KBM-7 (cell line): ENCODE measurements around the gene ECHDC3.
"Not testable (repeated sequence)": the region's sequence is repeated elsewhere in the genome, so short reads cannot be mapped to it uniquely, and the experiment has no call there.

Source experiments
- DNase-seq: peaks from one replicate; pipeline ENCODE4 v3.0.0-alpha.2; 2015
- in situ Hi-C: fragments of 300-500 bp; cut with MboI; formaldehyde crosslinking; loops from 2 replicates; pipeline ENCODE4 v1.14.3; 2020; ENCODE audit warnings: low sequenced_read_pairs, low pct_unique_long_range_greater_than_20kb, mixed read lengths

ECHDC3 gene, protein sequence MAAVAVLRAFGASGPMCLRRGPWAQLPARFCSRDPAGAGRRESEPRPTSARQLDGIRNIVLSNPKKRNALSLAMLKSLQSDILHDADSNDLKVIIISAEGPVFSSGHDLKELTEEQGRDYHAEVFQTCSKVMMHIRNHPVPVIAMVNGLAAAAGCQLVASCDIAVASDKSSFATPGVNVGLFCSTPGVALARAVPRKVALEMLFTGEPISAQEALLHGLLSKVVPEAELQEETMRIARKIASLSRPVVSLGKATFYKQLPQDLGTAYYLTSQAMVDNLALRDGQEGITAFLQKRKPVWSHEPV

DNA sequence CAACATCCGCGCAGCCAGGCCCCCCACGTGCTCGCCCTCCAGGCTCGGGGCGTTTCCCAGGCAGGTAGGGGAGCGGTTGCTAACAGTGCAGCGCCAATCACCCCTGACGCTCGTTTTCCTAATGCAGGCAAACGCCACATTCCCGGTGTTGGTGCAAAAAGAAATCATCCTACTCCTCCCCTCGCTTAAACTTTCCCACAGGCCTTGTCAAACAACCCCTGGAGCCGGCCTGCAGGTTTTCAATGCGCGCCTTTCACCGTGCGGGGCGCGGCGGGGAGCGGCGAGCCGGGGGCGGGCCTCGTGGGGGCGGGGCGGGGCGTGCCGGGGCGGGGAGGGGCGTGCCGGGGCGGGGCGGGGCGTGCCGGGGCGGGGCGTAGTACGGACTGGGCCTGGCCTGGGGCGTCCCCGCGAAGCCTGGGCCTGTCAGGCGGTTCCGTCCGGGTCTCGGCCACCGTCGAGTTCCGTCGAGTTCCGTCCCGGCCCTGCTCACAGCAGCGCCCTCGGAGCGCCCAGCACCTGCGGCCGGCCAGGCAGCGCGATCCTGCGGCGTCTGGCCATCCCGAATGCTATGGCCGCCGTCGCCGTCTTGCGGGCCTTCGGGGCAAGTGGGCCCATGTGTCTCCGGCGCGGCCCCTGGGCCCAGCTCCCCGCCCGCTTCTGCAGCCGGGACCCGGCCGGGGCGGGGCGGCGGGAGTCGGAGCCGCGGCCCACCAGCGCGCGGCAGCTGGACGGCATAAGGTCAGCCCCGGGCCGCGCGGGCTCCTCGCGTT is at the start of gene ECHDC3:
Gene ECHDC3, plus strand, starts transcription at position 374 of the 770 bp plus-strand sequence. Its CDS starts 195 bp downstream, at position 569.
- DNase-seq = peak; percentile 54
- in situ Hi-C loops = no loop called here

- no peak for DNase-seq
- in situ Hi-C loops = no loop called here
Observed at GRCh38 chr10:11693376-11693775, 48.8 kb upstream of the ECHDC3 start.

DNA sequence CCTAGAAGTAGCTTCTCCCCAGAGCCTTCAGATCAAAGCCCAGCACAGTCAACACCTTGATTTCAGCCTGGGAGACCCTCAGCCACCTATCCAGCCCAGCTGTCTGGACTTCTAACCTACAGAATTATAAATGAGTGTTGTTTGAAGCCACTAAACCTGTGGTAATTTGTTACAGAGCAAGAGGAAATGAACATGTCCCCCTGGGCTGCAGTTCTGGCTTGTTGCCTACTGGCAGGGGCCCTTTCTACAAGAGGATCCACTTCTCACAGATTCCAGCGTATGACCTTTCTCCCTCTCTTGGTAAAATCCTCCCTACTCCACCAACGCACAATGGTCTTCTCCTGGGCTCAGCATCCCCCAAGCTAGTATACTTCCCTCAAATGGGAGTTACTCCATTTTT is 46.4 kb upstream of the ECHDC3 start:
- no peak for DNase-seq
- in situ Hi-C loops = no loop called here

GRCh38 chr10:11697718-11698527 is 44.3 kb upstream of the ECHDC3 start:
- in situ Hi-C loops = no loop called here
- DNase-seq = no peak

DNA sequence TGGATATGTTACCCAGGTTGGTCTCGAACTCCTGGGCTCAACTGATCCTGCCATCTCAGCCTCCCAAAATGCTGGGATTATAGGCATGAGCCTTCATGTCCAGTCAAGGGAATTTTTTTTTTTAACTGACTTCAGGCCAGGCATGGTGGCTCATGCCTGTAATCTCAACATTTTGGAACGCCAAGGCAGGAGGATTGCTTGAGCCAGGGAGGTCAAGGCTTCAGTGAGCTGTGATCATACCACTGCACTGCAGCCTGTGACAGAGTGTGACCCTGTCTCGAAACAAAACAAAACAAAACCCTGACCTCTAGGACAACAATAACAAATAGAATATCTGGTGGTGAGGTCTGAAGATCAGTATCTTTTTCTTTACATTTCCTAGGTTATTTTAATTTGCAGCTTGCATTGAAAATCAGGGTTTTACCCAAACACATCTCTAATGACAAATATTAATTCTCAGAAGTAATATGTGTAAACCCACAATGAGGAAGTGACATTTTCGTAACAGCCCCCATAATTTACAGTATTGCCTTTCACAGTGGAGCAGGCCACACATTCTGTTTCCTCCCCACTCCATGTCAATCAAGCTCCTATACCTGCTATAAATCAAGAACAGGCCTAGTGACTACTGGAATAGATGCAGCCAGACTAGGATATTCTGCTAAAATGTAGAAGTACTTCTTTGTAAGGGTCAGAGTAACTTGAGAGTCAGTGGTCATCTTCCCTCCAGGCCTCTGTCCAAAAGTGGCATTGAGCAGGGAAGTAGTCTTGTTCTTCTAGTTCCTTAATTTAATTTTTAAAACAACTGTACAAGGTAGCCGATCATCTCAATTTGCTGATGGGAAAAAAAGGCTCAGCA is 43.3 kb upstream of the ECHDC3 start:
- in situ Hi-C loops = no loop called here
- DNase-seq = peak; percentile 73

DNA sequence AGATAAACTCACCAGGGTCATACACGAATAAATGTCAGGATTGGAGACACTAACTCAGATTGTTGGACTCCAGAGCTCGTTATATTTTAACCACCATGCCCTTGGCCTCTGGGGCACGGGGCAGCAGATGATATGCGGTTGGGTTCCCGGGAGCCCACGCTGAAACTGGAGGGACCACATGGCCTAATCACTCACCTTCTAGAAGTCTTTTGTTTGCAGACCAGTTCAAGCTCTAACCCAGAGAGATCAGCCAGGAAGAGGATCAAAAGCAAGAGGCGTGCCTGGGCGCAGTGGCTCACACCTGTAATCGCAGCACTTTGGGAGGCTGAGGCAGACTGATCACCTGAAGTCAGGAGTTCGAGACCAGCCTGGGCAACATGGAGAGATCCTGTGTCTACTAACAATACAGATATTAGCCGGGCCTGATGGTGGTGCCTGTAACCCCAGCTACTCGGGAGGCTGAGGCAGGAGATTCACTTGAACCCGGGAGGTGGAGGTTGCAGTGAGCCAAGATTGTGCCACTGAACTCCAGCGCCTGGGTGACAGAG is 42.6 kb upstream of the ECHDC3 start:
- DNase-seq = no peak
- in situ Hi-C loops = no loop called here

DNA sequence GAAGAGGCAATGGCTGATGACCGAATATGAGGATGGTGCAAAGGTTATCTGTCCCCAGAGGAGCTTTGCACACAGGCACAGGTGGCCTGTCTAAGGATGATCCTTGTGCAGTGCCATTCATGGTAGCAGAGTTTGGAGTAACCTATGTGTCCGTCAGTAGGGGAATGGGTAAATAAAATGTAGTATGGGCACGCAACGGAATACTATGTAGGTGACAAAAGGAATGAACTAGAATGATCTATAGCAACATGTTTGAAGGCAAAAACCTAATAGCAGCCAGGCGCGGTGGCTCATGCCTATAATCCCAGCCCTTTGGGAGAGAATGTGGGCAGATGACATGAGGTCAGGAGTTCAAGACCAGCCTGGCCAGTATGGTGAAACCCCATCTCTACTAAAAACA is 41.6 kb upstream of the ECHDC3 start:
- no peak for DNase-seq
- in situ Hi-C loops = no loop called here

GRCh38 chr10:11701451-11702095 is 40.6 kb upstream of the ECHDC3 start:
- DNase-seq = no peak
- in situ Hi-C loops = no loop called here

DNA sequence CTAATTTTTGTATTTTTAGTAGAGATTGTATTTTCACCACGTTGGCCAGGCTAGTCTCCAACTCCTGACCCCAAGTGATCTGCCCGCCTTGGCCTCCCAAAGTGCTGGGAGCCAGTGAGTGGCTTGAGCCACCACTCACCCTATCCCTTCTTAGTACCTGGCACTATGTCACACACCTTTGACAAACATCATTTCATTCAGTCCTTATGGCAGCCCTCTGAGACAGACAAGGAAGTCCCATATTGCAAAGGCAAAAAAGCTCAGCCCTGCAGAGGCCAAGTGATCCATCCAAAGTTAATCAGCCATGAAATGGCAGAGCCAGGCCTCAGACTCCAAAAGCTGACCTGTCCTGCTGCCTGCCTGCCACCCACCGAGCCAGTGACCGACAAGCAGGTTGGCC is 39.9 kb upstream of the ECHDC3 start:
- in situ Hi-C loops = no loop called here
- no peak for DNase-seq

DNA sequence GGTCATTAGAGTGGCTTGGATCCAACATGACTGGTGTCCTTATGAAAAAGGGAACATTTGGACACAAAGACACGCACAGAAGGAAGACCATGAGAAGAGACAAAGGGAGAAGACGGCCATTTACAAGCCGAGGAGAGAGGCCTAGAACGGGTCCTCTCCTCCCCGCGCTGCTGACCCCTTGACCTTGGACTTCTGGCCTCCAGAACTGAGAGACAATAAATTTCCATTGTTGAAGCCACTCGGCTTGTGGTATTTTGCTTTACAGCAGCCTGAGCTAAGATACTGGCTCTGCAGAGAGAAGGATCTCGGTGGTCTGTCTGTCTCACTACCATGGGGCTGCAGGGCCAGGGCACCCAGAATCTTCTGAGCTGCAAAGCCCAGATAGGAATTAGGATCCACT is 38.1 kb upstream of the ECHDC3 start:
- in situ Hi-C loops = no loop called here
- DNase-seq = no peak

GRCh38 chr10:11705722-11706121 is 36.5 kb upstream of the ECHDC3 start:
- in situ Hi-C loops = no loop called here
- no peak for DNase-seq

DNA sequence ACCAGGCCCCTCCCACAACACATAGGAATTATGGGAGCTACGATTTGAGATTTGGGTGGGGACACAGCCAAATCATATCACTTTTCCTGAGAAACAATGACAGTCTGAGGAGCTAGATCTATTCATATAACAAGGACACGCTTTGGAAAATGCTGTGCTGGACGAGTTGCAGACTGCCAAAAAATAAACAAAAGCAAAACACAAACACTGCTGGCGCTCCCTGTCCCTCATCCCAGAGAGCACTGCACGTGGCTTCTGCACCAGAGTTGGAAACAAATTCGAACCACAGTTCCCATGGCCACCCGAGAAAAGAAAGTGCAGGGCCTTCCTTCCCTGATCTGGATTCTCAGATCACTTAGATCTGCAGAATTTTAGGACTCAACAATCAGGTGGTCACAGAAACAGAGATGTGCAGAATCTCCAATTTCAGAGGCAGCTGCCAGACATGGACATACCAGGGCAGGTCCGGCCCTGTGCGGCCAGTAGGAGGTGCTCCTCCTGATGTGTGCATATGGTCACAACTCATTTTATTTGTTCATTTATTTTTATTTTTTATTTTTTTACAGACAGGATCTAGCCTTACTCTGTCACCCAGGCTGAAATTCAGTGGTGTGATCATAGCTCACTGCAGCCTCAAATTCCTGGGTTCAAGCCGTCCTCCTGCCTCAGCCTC is 35.2 kb upstream of the ECHDC3 start:
- no peak for DNase-seq
- in situ Hi-C loops = no loop called here

GRCh38 chr10:11707624-11708350 is 34.4 kb upstream of the ECHDC3 start:
- in situ Hi-C loops = no loop called here
- no peak for DNase-seq

- DNase-seq, in situ Hi-C loops: not testable (repeated sequence)
Observed at GRCh38 chr10:11708801-11709200, 33.4 kb upstream of the ECHDC3 start.

GRCh38 chr10:11712744-11713143 is 29.4 kb upstream of the ECHDC3 start:
- DNase-seq = no peak
- in situ Hi-C loops = no loop called here

- DNase-seq = peak; percentile 78
- in situ Hi-C loops = no loop called here
Observed at GRCh38 chr10:11713186-11713743, 28.9 kb upstream of the ECHDC3 start.

- no peak for DNase-seq
- in situ Hi-C loops = no loop called here
Observed at GRCh38 chr10:11713963-11714362, 28.2 kb upstream of the ECHDC3 start.
